Ureter (tissue), 1 donor: ENCODE data around the gene EMID1. TPM values are rescaled to one million over a fixed set of nuclear protein-coding genes. Genes with fewer than 3 reads are reported as not detected.

ENCODE experiments used
- DNase-seq: peaks from one replicate; pipeline ENCODE4 v3.0.0-alpha.2; 2020; ENCODE audit warnings: low spot score
- total RNA-seq: library from RNA; stranded (reverse); gene quantifications from one replicate; pipeline ENCODE4 v1.2.4, GENCODE V29; 2023
- donor health status: DM: yes; HTN: yes; CAD: no.

EMID1 gene
- total RNA-seq, 1 donor from 2014 or later = 2.4 TPM

GRCh38 chr22:29195118-29195963 is 10.4 kb upstream of the EMID1 start:
- no peak for DNase-seq

GRCh38 chr22:29195964-29196666 is 9.6 kb upstream of the EMID1 start:
- no peak for DNase-seq

- no peak for DNase-seq
Observed at GRCh38 chr22:29197096-29197495, 8.6 kb upstream of the EMID1 start.

GRCh38 chr22:29198240-29198639 is 7.5 kb upstream of the EMID1 start:
- DNase-seq = no peak

GRCh38 chr22:29199702-29200400 is 5.8 kb upstream of the EMID1 start:
- no peak for DNase-seq

GRCh38 chr22:29200901-29201300 is 4.8 kb upstream of the EMID1 start:
- no peak for DNase-seq

- DNase-seq = no peak
Observed at GRCh38 chr22:29201782-29202181, 3.9 kb upstream of the EMID1 start.

GRCh38 chr22:29202212-29203192 is 3.2 kb upstream of the EMID1 start:
- DNase-seq = no peak

- DNase-seq = no peak
Observed at GRCh38 chr22:29203488-29204454, 1.9 kb upstream of the EMID1 start.

GRCh38 chr22:29204455-29205183 is 1.1 kb upstream of the EMID1 start:
- no peak for DNase-seq

GRCh38 chr22:29205252-29205593 is 473 bp upstream of the EMID1 start:
- no peak for DNase-seq

- no peak for DNase-seq
Observed at GRCh38 chr22:29206372-29207242, 911 bp downstream of the EMID1 start.

GRCh38 chr22:29207243-29207550 is 1.5 kb downstream of the EMID1 start:
- no peak for DNase-seq

- no peak for DNase-seq
Observed at GRCh38 chr22:29207562-29208501, 2.1 kb downstream of the EMID1 start.

GRCh38 chr22:29208502-29208862 is 2.8 kb downstream of the EMID1 start:
- no peak for DNase-seq

GRCh38 chr22:29208879-29209623 is 3.4 kb downstream of the EMID1 start:
- DNase-seq = no peak

- DNase-seq = no peak
Observed at GRCh38 chr22:29209624-29209929, 3.9 kb downstream of the EMID1 start.
